Measurements from ENCODE around the gene KRT79. TPM values are rescaled to one million over a fixed set of nuclear protein-coding genes. Genes with fewer than 3 reads are reported as not detected.

Gene KRT79
- total and polyA plus RNA-seq, 7 donors, result 0.03 to 0.05 TPM; not detected in 5

- intact Hi-C loops (cut with DNase I), result no loop called here
- Histone ChIP-seq H3K27ac (no peak overlapping the region), H3K36me3 (ENCODE audit: insufficient read depth in 1 of 2, low read depth in 1 of 2) (no peaks in the 10 kb centered on the region), H3K4me1 (no peaks in the 10 kb centered on the region), H3K4me3 (no peak overlapping the region), H3K27me3 (ENCODE audit: insufficient read depth in 3 of 3, low read length in 2 of 3) (no peaks in the 10 kb centered on the region), H3K9me3 (no peaks in the 10 kb centered on the region)
- DNase-seq (no peak), ATAC-seq (no peak)
- 49 to 62% (median 52%) methylated on average over 7 of the region's 7 CpGs for WGBS, 3 donors
- no peak for TF ChIP-seq CTCF (IDR thresholded peaks at IDR 0.05)
Measured at GRCh38 chr12:52798671-52799504, 35.2 kb downstream of the KRT79 start.

GRCh38 chr12:52798003-52798670 lies 36.0 kb downstream of the KRT79 start:
- no peak for TF ChIP-seq CTCF (IDR thresholded peaks at IDR 0.05)
- Histone ChIP-seq H3K9me3 (no peaks in the 10 kb centered on the region), H3K27ac (no peak overlapping the region), H3K4me1 (no peaks in the 10 kb centered on the region), H3K4me3 (no peak overlapping the region), H3K36me3 (ENCODE audit: insufficient read depth in 1 of 2, low read depth in 1 of 2) (no peaks in the 10 kb centered on the region), H3K27me3 (ENCODE audit: insufficient read depth in 3 of 3, low read length in 2 of 3) (no peaks in the 10 kb centered on the region)
- intact Hi-C loops (cut with DNase I), result no loop called here
- no peak for DNase-seq
- no peak for ATAC-seq
- WGBS, 3 donors, result 87 to 88% (median 87%) methylated on average over 4 of the region's 4 CpGs

GRCh38 chr12:52797529-52797894 lies 36.6 kb downstream of the KRT79 start:
- no peak for ATAC-seq
- no peak overlapping the region for H3K4me3 ChIP-seq

GRCh38 chr12:52796839-52797528 lies 37.1 kb downstream of the KRT79 start:
- 74 to 86% (median 75%) methylated on average over 3 of the region's 3 CpGs for WGBS, 3 donors
- DNase-seq, result no peak
- Histone ChIP-seq H3K9me3 (no peaks in the 10 kb centered on the region), H3K27me3 (ENCODE audit: insufficient read depth in 3 of 3, low read length in 2 of 3) (peaks cover 0 to under 1% (median 0%) of the 10 kb centered on the region in 3 donors), H3K27ac (no peak overlapping the region), H3K4me3 (no peak overlapping the region), H3K36me3 (ENCODE audit: insufficient read depth in 1 of 2, low read depth in 1 of 2) (no peaks in the 10 kb centered on the region), H3K4me1 (no peaks in the 10 kb centered on the region)
- intact Hi-C loops (cut with DNase I), result no loop called here
- ATAC-seq, result no peak
- no peak for TF ChIP-seq CTCF (IDR thresholded peaks at IDR 0.05)

More at GRCh38 chr12:52797529-52797894, 36.6 kb downstream of the KRT79 start:
- no peak for DNase-seq
- no peaks in the 10 kb centered on the region for H3K36me3 ChIP-seq (ENCODE audit: insufficient read depth in 1 of 2, low read depth in 1 of 2)
- no peak for TF ChIP-seq CTCF (IDR thresholded peaks at IDR 0.05)
- no peak overlapping the region for H3K27ac ChIP-seq
- no peaks in the 10 kb centered on the region for H3K4me1 ChIP-seq
- no peaks in the 10 kb centered on the region for H3K27me3 ChIP-seq (ENCODE audit: insufficient read depth in 3 of 3, low read length in 2 of 3)
- H3K9me3 ChIP-seq, result no peaks in the 10 kb centered on the region
- intact Hi-C loops (cut with DNase I), result no loop called here

Measured in psoas muscle (tissue), 8 donors.